Naive B cell (primary cell): ENCODE data around the gene JMJD1C. TPM values are rescaled to one million over a fixed set of nuclear protein-coding genes. Genes with fewer than 3 reads are reported as not detected.

Experiments
- ATAC-seq, 2 donors: fragments of 150-1000 bp; cut with Tn5 transposase; 2 replicates each; pipeline ENCODE4 v1.10.0; 2021; ENCODE audit warnings: low read depth in 2 of 2, mild to moderate bottlenecking in 2 of 2, moderate library complexity in 2 of 2
- DNase-seq: peaks from one replicate; pipeline ENCODE4 v3.0.0; 2022
- H3K27ac Mint-ChIP-seq, 6 donors: one replicate each; pipeline ENCODE4 v1.8.0; 2020 to 2022; ENCODE audit warnings: mild to moderate bottlenecking in 6 of 6, mixed read lengths in 6 of 6, moderate library complexity in 5 of 6, inconsistent platforms in 2 of 6
- H3K27me3 Mint-ChIP-seq, 3 donors: one replicate each; pipeline ENCODE4 v1.8.0; 2021 to 2022; ENCODE audit warnings: mixed read lengths in 3 of 3, mild to moderate bottlenecking in 1 of 3
- H3K36me3 Mint-ChIP-seq, 2 donors: one replicate each; pipeline ENCODE4 v1.8.0; 2020 to 2022; ENCODE audit warnings: mixed read lengths in 2 of 2, inconsistent platforms in 1 of 2, mild to moderate bottlenecking in 1 of 2
- H3K4me1 Mint-ChIP-seq, 3 donors: one replicate each; pipeline ENCODE4 v1.8.0; 2020 to 2022; ENCODE audit warnings: mixed read lengths in 3 of 3, inconsistent platforms in 1 of 3, mild to moderate bottlenecking in 1 of 3, moderate library complexity in 1 of 3
- H3K4me3 Mint-ChIP-seq, 8 donors: one replicate each; pipeline ENCODE4 v1.8.0; 2020 to 2022; ENCODE audit warnings: mild to moderate bottlenecking in 8 of 8, mixed read lengths in 8 of 8, moderate library complexity in 8 of 8, inconsistent platforms in 2 of 8
- H3K9me3 Mint-ChIP-seq, 7 donors: one replicate each; pipeline ENCODE4 v1.8.0; 2020 to 2022; ENCODE audit warnings: mixed read lengths in 7 of 7, mild to moderate bottlenecking in 5 of 7, inconsistent platforms in 2 of 7, moderate library complexity in 1 of 7
- polyA plus RNA-seq, 6 donors: library from polyadenylated mRNA; unstranded; fragments of 300-500 nt; fragmentation: Illumina TruSeq; gene quantifications; one replicate each; pipeline ENCODE4 v1.2.3, GENCODE V29; 2021; ENCODE audit warnings: low read depth in 6 of 6

Gene JMJD1C
- polyA plus RNA-seq, 6 donors from 2014 or later, result 51.7 to 154 (median 124) TPM

DNA sequence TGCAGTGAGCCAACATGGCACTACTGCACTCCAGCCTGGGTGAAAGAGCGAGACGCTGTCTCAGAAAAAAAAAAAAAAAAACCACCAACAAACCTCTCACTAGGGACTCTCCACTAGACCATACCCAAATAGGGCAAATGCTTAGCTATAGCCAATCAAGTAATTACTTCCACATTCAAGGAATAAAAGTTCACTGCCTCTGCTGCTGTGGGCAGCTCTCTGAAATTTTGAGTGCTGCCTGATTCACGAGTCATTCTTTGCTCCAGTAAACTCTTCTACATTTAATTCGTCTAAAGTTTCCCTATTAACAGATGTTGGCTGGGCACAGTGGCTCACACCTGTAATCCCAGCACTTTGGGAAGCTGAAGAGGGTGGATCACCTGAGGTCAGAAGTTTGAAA lies 337.3 kb downstream of the JMJD1C start:
- no peak overlapping the region for H3K4me3 Mint-ChIP-seq
- H3K27ac Mint-ChIP-seq, result no peak overlapping the region
- peaks cover 3 to 17% (median 9%) of the 10 kb centered on the region in 7 donors for H3K9me3 Mint-ChIP-seq
- H3K4me1 Mint-ChIP-seq, result peaks cover 4 to 12% (median 6%) of the 10 kb centered on the region in 3 donors
- peaks cover 8 to 14% (median 11%) of the 10 kb centered on the region in 3 donors for H3K27me3 Mint-ChIP-seq
- no peak for ATAC-seq
- no peak for DNase-seq
- H3K36me3 Mint-ChIP-seq, result no peaks in the 10 kb centered on the region

GRCh38 chr10:63125459-63125858 lies 340.3 kb downstream of the JMJD1C start:
- Mint-ChIP-seq H3K27ac (peak overlapping the region in 2 of 6 donors; percentile 28 to 56), H3K4me1 (peaks cover 0 to 4% (median 0%) of the 10 kb centered on the region in 3 donors), H3K4me3 (no peak overlapping the region), H3K36me3 (no peaks in the 10 kb centered on the region), H3K9me3 (peaks cover 0 to 5% (median 2%) of the 10 kb centered on the region in 7 donors), H3K27me3 (peaks cover 8 to 18% (median 11%) of the 10 kb centered on the region in 3 donors)
- DNase-seq (no peak), ATAC-seq (no peak)

DNA sequence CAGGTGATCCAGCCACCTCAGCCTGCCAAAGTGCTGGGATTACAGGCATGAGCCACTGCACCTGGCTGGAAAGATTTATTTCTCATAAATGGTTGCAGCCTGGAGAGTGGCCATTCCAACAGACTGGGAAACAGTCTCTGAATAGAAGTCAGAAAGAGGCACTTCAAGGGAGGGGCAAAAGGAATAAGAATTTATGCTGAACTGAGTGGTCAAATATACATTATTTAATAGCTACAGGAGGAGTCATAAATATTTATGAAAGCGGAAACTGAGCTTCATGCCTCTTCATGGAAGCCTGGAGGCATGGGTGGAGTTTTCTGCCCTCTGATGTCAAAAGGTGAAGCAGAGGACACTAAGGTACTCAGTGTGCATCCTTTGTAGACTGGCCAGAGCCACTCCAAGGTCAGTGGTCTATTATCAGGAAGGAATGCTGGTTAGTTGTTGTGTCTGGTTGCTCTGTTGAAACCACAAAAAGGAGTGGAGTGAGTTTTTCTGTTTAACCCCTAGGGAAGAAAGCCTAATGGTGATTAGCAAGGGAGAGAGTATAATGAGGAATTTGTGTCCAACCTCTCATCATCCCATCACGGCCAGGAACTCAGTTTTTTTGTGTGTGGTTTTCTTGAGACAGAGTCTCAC lies 341.9 kb downstream of the JMJD1C start:
- Mint-ChIP-seq H3K4me3 (no peak overlapping the region), H3K36me3 (no peaks in the 10 kb centered on the region), H3K27me3 (peaks cover 0 to 18% (median 5%) of the 10 kb centered on the region in 3 donors), H3K9me3 (peaks cover 0 to 4% (median 0%) of the 10 kb centered on the region in 7 donors), H3K4me1 (peaks cover 0 to 4% (median 0%) of the 10 kb centered on the region in 3 donors), H3K27ac (no peak overlapping the region)
- DNase-seq, result no peak
- ATAC-seq, result no peak

GRCh38 chr10:63120554-63120953 lies 345.2 kb downstream of the JMJD1C start:
- no peak overlapping the region for H3K27ac Mint-ChIP-seq
- ATAC-seq (no peak), DNase-seq (no peak)
- H3K4me3 Mint-ChIP-seq, result no peak overlapping the region
- no peaks in the 10 kb centered on the region for H3K36me3 Mint-ChIP-seq
- peaks cover 0 to 2% (median 0%) of the 10 kb centered on the region in 7 donors for H3K9me3 Mint-ChIP-seq
- H3K27me3 Mint-ChIP-seq, result peaks cover 0 to 15% (median 13%) of the 10 kb centered on the region in 3 donors
- no peaks in the 10 kb centered on the region for H3K4me1 Mint-ChIP-seq

DNA sequence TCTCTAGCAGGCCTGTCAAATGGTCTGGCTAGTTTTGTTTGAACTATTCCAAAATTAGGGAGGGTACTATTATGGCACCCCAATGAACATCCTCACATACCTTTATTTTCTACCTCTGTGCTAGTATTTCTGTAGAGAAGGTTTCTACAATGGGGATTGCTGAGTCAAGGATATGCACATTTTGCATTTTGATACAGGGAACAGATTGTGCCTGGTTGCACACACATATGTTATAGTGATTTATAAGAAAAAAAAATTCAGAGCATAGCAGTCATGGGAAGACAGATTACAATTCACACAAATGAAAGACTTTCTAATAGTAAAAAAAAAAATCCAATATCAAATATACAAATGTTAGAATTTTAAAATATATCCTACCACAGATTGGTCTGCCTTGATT lies 346.7 kb downstream of the JMJD1C start:
- no peaks in the 10 kb centered on the region for H3K36me3 Mint-ChIP-seq
- no peaks in the 10 kb centered on the region for H3K4me1 Mint-ChIP-seq
- no peak for ATAC-seq
- H3K27me3 Mint-ChIP-seq, result peaks cover 0 to 19% (median 7%) of the 10 kb centered on the region in 3 donors
- DNase-seq, result no peak
- no peak overlapping the region for H3K27ac Mint-ChIP-seq
- H3K4me3 Mint-ChIP-seq, result no peak overlapping the region
- H3K9me3 Mint-ChIP-seq, result no peaks in the 10 kb centered on the region

Other genes starting within 250 kb of the JMJD1C start
- gene REEP3, start 55.4 kb upstream of the JMJD1C start, polyA plus RNA-seq, result 1 to 10 TPM; 5.0 to 7.5 (median 6.3) TPM